EL (cell line): Measurements from ENCODE around the gene WRAP73.

Source experiments
- DNase-seq: peaks from one replicate; pipeline ENCODE4 v3.0.0-alpha.2; 2016

The WRAP73 gene

DNA sequence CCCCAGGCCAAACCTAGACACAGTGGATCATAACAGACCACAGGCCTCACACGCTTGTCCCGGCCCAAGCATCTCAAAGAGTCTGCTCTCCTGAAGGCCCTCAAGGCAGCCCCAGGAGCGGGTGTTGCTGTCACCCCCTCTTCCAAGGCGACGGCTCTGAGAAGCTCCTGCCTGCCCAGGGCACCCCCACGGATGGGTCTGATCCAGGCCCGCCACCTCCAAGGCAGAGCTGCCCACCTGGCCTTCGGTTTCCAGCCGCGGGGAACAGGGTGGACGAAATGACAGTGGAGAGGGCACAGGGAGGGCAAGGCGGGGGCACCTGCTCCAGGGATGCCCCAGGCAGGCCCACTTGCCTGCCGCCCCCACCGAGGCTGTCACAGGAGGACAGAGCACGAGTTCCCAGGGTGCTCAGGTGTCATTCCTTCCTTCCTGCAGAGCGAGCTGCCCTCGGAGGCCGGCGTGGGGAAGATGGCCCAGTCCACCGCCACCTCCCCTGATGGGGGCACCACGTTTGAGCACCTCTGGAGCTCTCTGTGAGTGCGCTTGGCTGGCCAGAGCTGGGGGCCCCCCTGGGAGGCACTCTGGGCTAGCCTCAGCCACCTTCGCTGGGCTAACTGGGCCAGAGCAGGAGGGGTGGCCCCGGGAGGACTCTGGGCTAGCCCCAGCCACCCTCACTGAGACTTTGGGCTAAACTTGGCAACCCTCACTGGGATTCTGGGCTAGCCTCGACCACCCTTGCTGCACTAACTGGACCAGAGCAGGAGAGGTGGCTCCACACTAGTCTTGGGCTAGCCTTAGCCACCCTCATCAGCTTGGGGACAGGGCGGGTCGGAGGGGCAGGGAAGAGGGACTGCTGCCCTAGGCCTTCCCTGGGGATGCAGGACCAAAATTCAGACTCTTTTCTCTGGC is 32.2 kb upstream of the WRAP73 start:
- no peak for DNase-seq

DNA sequence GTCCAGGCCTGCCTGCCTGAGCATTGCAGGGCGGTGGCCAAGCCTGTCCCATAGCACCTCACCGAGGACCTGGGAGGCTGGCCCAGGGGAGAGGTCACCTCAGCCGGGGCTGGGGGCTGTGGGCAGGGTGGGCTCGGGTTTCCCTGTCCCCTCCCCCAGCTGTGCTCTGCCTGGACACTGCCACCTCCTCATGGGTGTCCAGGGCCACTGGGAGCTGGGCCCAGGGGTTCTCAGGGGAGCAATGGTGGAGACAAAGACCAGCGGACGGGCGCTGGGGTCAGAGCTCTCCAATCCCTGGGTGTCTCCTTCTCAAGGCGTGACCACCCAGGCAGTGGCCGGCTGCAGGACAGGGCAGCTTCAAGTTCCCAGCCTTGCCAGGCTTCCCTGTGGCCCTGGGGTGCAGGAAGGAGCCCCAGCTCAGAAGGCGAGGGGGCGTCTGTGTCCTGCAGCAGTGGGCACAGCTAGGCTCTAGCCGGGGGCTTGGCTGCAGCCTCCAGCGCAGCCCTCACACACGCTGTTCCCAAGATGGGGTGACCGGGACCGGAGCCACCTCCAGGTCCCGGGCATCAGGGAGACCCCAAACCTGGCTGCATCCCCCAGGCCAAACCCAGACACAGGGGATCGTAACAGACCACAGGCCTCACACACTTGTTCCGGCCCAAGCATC is 31.5 kb upstream of the WRAP73 start:
- DNase-seq = no peak

DNA sequence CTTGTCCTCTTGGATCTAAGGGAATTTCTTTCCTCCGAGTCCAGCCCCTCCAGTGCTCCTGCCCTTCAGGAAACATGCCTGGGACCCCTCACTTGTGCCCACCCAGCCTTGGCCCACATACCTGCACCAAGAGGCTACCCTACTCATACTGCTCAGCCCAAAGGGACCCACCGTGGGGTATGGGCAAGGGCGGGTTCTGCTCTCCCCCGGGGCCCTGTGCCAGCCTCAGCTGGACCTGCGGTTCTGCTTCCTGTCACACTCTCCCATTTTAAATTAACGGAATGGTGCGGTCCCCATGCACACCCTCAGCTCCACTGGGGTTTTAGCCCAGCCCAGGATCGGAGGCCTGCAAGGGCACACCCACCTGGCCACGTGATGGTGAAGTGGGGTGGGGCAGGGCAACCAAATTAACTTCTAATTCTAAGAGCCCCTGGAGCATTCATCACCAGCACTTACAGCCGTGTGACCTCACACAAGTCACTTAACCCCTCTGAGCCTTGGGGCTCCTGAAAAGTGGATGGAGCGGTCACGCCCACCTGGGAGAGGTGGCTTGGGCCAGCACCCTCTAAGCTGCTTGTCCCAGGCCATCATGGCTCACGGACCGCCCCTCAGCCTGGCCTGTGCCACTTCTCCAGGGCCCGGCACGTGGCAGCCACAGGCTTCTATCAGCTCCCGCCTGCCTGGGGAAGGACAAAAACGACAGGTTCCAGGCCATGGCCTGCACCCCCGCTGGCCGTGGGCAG is 30.8 kb upstream of the WRAP73 start:
- no peak for DNase-seq

DNA sequence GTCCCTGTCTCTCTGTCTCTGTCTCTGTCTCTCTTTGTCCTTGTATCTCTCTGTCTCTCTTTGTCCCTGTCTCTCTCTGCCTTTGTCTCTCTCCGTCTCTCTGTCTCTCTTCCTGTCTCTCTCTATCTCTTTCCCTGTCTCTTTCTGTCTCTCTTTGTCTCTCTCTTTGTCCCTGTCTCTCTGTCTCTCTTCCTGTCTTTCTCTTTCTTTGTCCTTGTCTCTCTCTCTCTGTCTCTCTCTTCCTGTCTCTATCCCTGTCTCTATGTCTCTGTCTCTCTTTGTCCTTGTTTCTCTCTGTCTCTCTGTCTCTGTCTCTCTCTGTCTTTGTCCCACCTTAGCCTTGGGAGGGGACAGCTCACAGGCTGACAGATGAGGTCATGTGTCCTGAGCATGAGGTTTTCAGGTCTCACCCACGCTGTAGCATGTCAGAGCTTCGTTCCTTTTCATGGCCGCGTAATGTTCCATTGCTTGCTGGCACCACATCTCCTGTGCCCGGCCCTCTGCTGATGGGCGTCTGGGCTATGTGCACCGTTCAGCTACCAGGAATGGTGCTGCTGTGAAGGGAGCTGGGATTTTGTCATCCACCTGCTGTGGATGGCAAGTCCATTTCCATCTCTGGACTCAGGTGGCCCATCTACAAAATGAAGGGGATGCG is 30.0 kb upstream of the WRAP73 start:
- no peak for DNase-seq

DNA sequence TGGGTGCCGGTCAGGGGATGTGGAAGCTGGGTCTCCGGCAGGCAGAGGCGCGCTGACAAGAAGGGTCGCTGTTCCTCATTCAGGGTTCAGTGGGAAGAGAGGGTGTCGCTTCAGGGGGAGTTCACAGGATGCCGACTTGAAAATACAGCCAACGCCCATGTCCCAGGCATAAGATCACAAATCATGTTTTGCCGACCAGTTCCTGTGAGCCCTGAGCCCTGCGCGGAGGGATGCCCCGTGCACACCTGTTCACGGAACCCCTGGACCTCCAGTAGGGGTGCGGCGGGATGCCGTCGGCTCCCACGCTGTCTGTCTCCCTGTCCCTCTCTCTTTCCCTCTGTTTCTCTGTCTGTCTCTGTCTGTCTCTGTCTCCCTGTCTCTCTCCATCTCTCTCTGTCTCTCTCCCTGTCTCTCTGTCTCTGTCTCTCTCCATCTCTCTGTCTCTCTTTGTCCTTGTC is 29.2 kb upstream of the WRAP73 start:
- no peak for DNase-seq

DNA sequence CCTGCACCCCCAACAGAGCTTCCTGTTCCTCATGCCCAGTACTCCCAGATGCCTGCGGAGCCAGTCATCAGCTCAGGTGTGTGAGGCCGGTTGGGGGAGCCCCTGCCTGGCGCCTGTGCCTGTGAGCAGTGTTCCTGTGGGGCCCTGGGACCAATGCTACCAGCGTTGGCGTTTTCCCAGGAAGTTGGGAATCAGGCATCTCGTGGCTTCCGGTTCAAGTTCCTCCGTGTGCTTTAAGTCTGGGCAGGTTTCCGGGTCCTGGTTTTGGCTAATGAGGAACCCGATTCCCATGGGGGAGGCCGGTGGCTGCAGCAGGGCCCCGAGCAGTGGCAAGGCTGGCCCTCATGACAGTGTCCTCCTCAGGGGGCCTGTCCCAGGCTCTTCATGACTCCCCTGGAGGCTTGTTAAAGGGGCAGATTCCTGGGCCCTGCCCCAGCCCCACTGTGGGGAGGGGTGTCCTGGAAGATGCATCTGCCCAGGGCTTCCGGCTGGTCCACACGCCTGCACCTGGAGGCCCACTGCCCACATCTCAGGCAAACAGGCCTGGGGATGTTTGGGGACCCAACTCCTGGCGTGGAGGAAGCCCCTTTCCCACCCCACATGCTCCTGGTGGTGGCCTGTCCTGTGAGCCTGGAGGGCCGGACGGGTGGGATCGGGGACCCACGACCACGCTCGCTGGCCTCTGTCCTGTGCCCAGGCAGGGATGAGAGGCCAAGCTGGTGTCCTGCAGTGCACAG is 28.6 kb upstream of the WRAP73 start:
- no peak for DNase-seq

DNA sequence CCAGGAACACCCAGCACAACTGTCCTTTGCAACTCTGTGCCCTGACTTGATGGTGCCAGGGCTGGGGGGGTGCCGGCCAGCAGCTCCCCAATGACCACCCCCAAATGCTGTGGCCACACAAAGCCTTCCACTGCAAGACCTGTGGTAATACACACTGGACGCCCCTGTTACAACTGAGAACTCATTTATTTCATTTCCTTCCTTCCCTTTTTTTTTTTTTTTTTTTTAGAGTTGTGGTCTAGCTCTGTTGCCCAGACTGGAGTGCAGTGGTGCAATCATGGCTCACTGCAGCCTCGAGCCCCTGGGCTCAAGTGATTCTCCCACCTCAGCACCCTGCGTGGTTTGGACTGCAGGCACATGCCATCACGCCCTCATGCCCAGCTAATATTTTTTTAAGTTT is 27.6 kb upstream of the WRAP73 start:
- no peak for DNase-seq

DNA sequence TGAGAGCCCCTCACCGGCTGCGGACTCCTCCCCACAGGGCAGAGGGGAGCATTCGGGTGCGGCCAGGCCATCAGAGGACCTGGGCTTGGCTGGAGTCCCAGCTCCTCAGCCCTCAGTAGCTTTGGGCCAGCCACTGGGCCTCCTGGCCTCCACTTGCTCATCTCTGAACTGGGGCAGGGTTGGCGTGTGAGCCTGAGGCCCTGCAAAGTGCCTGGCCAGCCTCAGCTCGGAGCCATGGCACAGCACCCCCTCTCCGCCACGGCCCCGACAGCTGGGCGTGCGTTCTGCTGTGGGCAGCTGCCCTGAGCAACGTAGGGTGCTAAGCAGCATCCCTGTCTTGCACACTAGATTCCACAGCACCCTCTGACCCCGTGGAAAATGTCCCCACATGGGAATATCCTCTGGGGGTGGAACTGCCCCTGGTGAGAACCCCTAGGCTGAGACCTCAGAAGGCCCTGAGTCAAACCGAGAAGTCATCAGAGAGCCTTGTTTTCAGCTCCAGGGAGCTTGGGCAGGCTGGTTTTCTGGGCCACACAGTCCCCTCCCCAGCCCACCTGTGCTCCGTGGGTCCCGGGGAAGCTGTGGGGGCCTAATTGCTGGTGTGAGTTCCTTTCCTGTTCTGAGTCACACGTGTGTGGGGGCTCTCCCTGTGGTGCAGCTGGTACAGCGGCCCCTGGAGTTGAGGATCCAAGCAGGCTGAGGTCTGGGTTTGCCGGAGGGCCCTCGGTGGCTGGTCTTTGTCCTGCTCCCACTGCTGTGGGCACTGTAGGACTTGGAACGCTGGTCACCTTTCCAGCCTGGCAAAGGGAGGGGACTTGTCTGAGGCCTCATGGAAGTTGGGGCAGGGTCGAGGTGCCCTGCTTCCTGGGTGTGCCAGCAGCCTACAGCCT is 26.9 kb upstream of the WRAP73 start:
- DNase-seq = no peak

DNA sequence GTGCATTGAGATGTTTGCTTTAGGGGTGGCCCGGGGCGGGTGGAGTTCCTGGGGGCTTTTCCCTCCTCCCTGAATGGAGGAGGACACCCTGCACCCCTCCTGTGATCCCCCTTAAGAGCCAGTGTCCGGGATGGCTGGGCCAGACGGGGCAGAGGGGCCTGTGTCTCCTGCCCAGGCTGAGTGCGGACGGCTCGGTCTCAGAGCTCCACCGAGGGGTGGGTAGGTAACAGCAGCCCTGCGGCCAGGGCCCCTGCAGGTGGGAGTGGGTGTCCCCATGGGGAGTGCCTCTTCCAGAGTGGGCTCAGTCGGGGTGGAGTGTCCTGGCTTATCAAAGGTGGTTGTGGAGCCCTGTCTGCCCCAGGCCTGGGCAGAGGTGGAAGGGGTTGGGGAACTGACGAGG is 25.5 kb upstream of the WRAP73 start:
- DNase-seq = no peak

DNA sequence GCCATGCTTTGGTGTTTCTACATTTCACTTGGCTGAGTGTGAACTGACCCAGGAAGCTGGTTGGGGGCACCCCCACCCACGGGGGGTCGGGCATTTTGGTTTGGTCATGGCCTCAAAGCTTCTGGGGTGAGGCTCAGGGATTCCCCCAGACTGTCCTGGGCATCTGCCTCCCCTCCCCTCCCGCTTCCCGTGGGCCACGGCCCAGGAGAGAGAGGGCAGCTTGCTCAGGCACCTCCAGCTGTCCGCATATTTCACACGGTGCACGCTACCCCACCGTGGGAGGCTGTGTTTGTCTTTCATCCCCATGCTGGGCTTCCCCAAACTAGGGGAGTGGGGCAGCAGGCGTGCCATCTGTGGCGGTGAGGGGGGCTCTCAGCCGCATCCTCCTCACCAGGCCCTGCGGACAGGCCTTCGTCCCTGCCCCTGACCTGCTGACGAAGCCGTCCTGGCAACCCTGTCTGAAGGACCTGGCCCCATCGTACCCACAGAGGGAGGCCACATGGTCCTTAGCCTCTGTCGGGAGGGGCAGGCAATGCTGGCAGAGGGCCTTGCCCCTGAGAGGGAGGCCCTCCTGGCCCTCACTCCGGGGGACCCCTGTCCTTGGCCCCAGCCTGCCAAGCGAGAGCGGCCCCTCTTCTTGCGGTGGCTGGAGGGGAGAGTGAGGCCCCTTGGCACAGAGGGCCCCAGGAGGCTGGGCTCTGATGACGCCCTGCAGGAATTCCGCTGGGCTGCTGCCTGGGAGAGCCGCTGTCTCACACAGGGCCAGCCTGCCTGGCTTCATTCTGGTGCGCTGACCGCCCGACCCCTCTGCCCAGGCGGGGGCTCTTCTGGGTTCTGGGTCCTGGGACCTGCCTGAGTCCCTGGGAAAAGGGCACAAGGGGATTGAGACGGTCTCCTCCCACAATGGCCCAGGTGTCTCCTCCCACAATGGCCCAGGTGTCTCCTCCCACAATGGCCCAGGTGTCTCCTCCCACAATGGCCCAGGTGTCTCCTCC is 24.5 kb upstream of the WRAP73 start:
- DNase-seq = no peak

DNA sequence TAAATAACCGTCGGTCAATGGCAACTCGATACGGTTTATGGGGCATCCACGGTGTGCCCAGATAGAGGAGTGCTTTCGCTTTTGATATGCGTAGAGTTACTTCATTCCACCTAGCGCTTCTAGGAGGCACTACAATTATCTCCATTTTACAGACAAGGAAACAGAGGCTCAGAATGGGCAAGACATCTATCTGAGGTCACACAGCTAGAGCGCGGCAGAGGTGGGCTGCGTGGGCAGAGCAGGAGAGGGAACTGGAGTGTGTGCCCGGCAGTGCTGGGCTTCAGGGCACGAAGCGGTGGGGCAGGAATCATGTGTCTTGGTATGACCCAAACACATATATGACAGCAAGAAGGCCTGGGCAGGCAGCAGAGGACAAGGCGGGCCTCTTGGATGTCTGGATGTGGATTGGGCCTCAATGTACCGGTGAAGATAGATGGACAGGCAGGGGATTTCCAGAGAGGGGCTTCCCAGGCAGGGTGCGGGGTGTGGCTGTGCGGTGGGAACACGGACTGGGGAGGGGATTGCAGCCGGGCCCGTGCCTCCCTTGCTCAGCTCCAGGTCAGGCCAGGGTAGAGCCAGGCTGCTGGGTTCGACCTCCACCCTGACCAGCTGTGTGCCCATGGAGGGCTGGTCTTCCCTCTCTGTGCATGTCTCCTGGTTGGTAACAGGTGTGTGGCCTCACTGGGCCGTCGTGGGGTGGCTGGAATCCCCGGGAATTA is 23.6 kb upstream of the WRAP73 start:
- DNase-seq = no peak

DNA sequence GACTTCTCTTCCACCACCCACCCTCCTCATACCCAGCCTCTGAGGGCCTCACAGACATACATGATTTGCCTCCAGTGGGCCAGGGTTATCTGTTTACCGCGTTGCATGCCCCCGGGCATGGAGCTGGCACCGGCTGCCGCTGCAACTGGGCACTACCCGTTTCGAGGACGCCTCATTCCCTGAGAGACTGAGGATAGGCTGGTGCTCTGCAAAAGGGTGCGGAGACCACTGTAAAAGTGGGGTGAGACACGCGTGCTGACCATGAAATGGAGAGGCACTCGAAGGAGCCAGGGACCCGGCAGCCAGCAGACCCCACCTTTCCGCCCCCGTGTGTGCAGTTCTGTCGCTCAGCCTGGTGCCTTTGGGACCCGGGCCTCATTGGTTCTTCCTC is 23.1 kb upstream of the WRAP73 start:
- no peak for DNase-seq

DNA sequence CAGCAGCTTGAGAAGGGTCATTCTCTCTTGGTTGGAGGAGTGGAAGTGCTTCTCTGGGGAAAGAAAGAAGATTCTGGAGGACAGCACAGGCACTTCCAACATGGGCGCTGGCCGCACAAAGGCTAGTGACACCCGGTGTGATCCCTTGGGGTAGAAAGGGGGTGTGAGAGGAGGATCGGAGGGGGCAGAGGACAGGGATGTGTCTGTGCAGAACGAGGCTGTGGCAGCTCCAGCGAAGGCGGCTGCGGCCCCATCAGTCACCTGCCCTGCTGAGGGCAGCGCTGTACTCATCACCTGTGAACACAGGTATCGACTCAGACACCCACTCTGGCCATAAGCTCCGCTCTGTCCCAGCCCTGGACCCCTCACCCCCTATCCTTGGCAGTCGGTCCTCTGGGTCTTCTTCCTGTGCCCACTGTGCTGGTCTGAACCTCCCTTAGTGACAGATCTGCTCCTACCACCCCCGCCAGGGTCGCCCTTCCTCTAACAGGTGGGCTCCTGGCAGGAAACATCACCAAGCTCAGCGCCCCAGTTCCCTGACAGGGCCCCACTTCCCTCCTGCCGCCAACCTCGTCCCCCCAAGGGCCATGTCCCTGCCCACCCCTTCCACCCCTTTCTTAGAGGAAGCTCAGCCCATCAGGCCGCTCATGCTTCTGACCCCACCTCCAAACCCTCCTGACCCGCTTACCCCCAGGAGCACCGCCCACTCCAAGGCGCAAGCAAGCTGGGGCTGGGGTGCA is 22.5 kb upstream of the WRAP73 start:
- DNase-seq = no peak

DNA sequence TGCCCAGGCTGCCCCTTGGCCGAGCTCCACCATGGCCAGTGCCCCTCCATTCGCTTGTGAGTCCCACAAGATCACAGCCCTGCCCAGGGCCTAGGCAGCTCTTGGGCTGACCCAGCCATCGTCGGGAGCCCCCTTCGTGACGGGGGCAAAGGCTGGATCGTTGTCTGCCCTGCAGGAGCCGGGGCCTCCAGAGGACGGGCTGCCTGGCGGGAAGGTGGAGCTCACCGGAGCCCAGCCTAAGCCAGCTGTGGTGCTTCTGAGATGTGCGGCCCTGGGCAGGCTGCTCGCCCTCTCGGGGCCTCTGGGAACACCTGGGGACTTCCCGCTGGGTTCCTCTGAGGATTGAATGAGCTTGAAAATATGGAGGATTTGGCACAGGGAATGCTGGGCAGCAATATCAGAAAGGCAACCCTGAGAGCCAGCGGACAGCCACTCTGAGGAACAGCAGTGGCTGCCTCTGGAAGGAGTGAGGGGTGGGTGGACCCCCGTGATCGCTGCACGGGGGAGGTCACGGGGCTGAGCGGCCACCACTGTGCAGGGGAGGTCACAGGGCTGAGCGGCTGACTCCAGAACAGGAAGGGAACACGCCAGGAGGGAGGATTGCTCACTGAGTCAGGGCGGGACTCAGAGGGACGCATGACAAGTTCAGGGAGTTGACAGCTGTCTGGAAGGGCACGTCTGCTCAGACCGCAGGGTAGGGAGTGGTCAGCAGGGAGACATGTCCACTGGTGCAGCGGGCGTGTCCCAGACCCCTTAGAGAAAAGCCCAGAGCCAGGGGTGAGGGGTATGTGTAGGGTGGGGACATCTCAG is 21.7 kb upstream of the WRAP73 start:
- no peak for DNase-seq

DNA sequence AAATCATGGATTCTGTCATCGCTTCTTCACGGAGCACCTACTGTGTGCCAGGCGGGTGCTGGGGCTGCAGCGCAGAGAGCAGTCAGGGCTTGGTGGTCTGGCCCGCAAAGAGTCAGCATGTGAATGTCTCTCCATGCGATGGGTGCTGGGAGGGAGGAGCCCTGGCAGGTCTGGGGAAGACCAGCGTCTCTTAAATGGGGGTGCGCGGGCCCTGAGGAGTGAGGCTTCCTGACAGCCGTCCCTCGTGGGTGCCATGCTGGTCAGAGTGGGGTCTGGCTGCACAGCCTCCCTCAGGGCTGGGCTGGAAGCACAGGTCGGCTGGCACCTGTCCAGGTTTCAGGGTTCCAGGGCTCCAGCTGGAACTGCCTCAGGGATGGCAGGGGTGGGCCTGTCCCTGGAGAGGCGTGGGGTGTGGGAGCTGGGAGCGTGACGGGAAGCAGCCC is 20.9 kb upstream of the WRAP73 start:
- DNase-seq = no peak

DNA sequence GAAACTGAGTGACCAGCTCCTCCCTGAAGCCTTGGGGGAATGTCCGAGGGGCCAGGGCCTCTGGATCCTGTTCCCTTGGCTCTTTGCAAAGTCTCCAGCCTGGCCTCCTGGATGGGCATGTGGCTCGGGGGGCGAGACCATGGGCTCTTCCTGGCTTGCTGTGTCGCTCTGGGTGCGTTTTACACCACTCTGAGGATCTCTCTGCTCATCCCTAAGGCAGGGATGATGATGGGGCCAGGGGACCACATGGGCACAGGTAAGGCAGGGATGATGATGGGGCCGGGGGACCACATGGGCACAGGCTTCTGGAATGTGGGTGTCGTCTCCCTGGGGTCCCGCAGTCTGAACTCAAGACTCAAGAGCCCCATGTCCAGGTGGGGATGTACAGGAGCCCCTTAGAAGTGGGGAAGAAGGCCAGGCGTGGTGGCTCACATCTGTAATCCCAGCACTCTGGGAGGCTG is 20.1 kb upstream of the WRAP73 start:
- no peak for DNase-seq

DNA sequence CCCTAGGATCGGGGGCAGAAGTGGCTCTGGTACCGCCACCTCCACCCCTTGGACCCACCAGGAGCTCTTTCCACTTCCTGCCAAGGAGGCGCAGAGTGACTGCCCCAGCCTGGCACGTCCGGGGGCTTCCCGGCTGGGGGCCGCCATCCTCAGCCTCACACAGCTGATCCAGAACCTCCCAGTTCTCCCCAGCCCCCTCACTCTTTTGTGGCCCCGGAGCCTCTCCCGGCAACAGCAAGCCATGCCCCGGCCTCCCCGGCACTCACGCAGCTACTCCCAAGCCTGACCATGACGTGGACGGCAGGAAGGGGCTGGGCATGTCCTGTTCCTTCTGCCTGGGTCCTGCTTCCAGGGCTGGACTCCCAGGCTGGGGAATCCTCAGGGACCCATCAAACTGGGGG is 19.5 kb upstream of the WRAP73 start:
- no peak for DNase-seq
